ENCODE data around the gene UNC93B1. TPM values are rescaled to one million over a fixed set of nuclear protein-coding genes. Genes with fewer than 3 reads are reported as not detected.

Gene UNC93B1
- total RNA-seq, 1 donor from 2014 or later, result 26.0 TPM

GRCh38 chr11:68012843-68013610, 9.1 kb upstream of the UNC93B1 start:
- DNase-seq (ENCODE audit: extremely low spot score, unreplicated experiment), result peak; percentile 94
- TF ChIP-seq, protein P1, sequence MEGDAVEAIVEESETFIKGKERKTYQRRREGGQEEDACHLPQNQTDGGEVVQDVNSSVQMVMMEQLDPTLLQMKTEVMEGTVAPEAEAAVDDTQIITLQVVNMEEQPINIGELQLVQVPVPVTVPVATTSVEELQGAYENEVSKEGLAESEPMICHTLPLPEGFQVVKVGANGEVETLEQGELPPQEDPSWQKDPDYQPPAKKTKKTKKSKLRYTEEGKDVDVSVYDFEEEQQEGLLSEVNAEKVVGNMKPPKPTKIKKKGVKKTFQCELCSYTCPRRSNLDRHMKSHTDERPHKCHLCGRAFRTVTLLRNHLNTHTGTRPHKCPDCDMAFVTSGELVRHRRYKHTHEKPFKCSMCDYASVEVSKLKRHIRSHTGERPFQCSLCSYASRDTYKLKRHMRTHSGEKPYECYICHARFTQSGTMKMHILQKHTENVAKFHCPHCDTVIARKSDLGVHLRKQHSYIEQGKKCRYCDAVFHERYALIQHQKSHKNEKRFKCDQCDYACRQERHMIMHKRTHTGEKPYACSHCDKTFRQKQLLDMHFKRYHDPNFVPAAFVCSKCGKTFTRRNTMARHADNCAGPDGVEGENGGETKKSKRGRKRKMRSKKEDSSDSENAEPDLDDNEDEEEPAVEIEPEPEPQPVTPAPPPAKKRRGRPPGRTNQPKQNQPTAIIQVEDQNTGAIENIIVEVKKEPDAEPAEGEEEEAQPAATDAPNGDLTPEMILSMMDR (IDR thresholded peaks at IDR 0.05), result no peak
- no peak overlapping the region for H3K4me3 Mint-ChIP-seq (ENCODE audit: unreplicated experiment)
- H3K9me3 Mint-ChIP-seq (ENCODE audit: unreplicated experiment), result no peaks in the 10 kb centered on the region
- H3K36me3 Mint-ChIP-seq (ENCODE audit: unreplicated experiment), result no peaks in the 10 kb centered on the region
- H3K27ac Mint-ChIP-seq (ENCODE audit: unreplicated experiment), result peak overlapping the region; percentile 97
- no peaks in the 10 kb centered on the region for H3K27me3 Mint-ChIP-seq (ENCODE audit: unreplicated experiment)
- H3K4me1 Mint-ChIP-seq (ENCODE audit: unreplicated experiment), result peaks cover 88% of the 10 kb centered on the region

GRCh38 chr11:68012044-68012842, 8.3 kb upstream of the UNC93B1 start:
- Mint-ChIP-seq H3K9me3 (ENCODE audit: unreplicated experiment) (no peaks in the 10 kb centered on the region), H3K4me3 (ENCODE audit: unreplicated experiment) (no peak overlapping the region), H3K27me3 (ENCODE audit: unreplicated experiment) (no peaks in the 10 kb centered on the region), H3K4me1 (ENCODE audit: unreplicated experiment) (peaks cover 80% of the 10 kb centered on the region), H3K27ac (ENCODE audit: unreplicated experiment) (peak overlapping the region; percentile 97), H3K36me3 (ENCODE audit: unreplicated experiment) (no peaks in the 10 kb centered on the region)
- TF ChIP-seq, protein P1 (IDR thresholded peaks at IDR 0.05), result no peak
- DNase-seq (ENCODE audit: extremely low spot score, unreplicated experiment), result no peak

DNA sequence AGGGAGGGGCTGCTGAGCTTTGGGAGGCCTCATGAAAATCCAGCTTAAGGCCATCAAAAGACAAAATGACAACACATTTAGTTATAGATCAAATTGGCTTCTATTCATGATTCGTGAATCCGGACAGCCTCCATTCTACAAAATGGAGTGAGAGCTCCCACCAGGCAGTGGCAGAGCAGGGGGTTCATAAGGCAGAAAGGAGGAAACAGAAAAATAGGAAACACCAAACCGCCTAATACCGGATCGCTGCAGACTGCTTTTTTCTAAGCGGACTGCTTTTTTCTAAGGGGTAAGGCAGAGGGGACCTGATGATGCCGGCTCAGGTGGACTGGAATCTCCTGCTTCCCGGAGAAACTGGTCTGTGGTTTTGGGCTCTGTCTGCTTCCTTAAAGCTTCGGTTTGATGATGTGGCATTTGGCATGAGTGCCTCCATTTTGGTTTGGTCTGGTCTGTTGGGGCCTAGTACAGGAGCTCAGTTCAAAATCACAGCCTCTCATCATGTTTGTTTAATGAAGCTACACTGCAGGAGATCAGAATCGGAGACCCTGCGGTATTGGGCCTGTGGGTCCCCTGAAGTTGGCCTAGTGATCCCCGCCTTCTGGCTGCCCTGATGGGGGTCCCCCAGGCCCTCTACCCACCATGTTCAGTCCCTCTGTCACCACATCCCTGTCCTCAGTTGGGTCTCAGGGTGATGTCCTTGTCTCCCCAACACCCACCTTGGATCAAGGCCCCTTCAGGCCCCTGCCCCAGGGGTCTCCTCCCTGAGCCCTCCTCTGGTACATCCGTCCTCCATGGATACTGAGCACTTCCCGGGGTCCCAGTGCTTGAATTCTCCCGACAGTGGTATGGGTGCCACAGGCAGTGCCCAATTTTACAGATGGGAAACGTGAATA, 7.4 kb upstream of the UNC93B1 start:
- Mint-ChIP-seq H3K9me3 (ENCODE audit: unreplicated experiment) (no peaks in the 10 kb centered on the region), H3K4me3 (ENCODE audit: unreplicated experiment) (peak overlapping the region; percentile 66), H3K27me3 (ENCODE audit: unreplicated experiment) (no peaks in the 10 kb centered on the region), H3K4me1 (ENCODE audit: unreplicated experiment) (peaks cover 73% of the 10 kb centered on the region), H3K27ac (ENCODE audit: unreplicated experiment) (peak overlapping the region; percentile 97), H3K36me3 (ENCODE audit: unreplicated experiment) (no peaks in the 10 kb centered on the region)
- DNase-seq (ENCODE audit: extremely low spot score, unreplicated experiment), result no peak
- TF ChIP-seq, protein P1 (IDR thresholded peaks at IDR 0.05), result no peak

GRCh38 chr11:68010090-68011041, 6.5 kb upstream of the UNC93B1 start, which contains the start of gene ALDH3B1:
TSS of gene ALDH3B1 (plus strand) at chr11:68010327. CDS start at chr11:68015298, 4,971 bp downstream.
- H3K36me3 Mint-ChIP-seq (ENCODE audit: unreplicated experiment), result no peaks in the 10 kb centered on the region
- peak within 1 kb of the TSS; percentile 66 for H3K4me3 Mint-ChIP-seq (ENCODE audit: unreplicated experiment)
- no peaks in the 10 kb centered on the region for H3K27me3 Mint-ChIP-seq (ENCODE audit: unreplicated experiment)
- peak within 1 kb of the TSS; percentile 97 for H3K27ac Mint-ChIP-seq (ENCODE audit: unreplicated experiment)
- peak; percentile 96 for DNase-seq (ENCODE audit: extremely low spot score, unreplicated experiment)
- no peaks in the 10 kb centered on the region for H3K9me3 Mint-ChIP-seq (ENCODE audit: unreplicated experiment)
- H3K4me1 Mint-ChIP-seq (ENCODE audit: unreplicated experiment), result peaks cover 66% of the 10 kb centered on the region
- TF ChIP-seq, protein P1 (IDR thresholded peaks at IDR 0.05), result no peak

All from osteocyte (in vitro differentiated cells).